Measurements from ENCODE around the gene DHDH. TPM values are rescaled to one million over a fixed set of nuclear protein-coding genes. Genes with fewer than 3 reads are reported as not detected.

Gene DHDH
- total RNA-seq, 1 donor from 2014 or later: 1.0 TPM

DNA sequence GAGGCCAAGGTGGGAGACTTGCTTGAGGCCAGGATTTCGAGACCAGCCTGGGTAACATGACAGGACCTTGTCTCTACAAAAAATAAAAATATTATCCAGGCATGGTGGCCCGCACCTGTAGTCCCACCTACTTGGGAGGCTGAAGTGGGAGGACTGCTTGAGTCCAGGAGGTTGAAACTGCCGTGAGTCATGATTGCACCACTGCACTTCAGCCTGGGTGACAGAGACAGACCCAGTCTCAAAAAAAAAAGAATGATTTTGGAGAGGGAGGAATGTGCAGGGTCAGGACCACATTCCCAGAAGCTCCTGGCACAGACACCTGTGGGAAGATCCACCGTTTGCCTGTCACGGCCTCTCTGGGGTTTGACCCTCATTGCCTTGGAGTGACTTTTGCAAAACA lies 11.9 kb downstream of the DHDH start:
- no peaks in the 10 kb centered on the region for H3K27me3 ChIP-seq (ENCODE audit: control insufficient read depth, insufficient read depth, low read length)
- no peak overlapping the region for H3K4me3 ChIP-seq (ENCODE audit: low read depth, low read length)
- TF ChIP-seq, protein P1, sequence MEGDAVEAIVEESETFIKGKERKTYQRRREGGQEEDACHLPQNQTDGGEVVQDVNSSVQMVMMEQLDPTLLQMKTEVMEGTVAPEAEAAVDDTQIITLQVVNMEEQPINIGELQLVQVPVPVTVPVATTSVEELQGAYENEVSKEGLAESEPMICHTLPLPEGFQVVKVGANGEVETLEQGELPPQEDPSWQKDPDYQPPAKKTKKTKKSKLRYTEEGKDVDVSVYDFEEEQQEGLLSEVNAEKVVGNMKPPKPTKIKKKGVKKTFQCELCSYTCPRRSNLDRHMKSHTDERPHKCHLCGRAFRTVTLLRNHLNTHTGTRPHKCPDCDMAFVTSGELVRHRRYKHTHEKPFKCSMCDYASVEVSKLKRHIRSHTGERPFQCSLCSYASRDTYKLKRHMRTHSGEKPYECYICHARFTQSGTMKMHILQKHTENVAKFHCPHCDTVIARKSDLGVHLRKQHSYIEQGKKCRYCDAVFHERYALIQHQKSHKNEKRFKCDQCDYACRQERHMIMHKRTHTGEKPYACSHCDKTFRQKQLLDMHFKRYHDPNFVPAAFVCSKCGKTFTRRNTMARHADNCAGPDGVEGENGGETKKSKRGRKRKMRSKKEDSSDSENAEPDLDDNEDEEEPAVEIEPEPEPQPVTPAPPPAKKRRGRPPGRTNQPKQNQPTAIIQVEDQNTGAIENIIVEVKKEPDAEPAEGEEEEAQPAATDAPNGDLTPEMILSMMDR (IDR thresholded peaks at IDR 0.05; ENCODE audit: insufficient read depth, low read length, poor library complexity, severe bottlenecking): no peak
- no peak for DNase-seq (ENCODE audit: low read depth)
- H3K36me3 ChIP-seq (ENCODE audit: control insufficient read depth, insufficient read depth, low read length): no peaks in the 10 kb centered on the region

DNA sequence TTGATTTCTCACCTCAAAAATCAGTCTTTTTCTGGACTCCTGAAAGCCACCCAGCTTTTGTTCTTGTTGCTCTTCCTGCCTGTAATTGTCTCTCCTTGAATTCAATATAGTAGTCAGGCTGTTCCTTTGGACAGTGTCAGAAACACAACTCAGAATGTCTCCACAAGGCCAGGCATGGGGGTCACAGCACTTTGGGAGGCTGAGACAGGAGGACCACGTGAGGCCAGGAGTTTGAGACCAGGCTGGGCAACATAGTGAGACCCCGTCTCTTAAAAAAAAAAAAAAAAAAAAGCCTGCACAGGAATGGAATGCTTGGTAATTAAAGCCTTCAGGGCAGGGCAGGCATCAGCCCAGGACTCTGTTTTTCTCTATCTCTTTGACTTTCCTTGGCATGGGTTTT lies 12.3 kb downstream of the DHDH start:
- H3K27me3 ChIP-seq (ENCODE audit: control insufficient read depth, insufficient read depth, low read length): no peaks in the 10 kb centered on the region
- TF ChIP-seq, protein P1 (IDR thresholded peaks at IDR 0.05; ENCODE audit: insufficient read depth, low read length, poor library complexity, severe bottlenecking): no peak
- no peak for DNase-seq (ENCODE audit: low read depth)
- no peak overlapping the region for H3K4me3 ChIP-seq (ENCODE audit: low read depth, low read length)
- no peaks in the 10 kb centered on the region for H3K36me3 ChIP-seq (ENCODE audit: control insufficient read depth, insufficient read depth, low read length)

DNA sequence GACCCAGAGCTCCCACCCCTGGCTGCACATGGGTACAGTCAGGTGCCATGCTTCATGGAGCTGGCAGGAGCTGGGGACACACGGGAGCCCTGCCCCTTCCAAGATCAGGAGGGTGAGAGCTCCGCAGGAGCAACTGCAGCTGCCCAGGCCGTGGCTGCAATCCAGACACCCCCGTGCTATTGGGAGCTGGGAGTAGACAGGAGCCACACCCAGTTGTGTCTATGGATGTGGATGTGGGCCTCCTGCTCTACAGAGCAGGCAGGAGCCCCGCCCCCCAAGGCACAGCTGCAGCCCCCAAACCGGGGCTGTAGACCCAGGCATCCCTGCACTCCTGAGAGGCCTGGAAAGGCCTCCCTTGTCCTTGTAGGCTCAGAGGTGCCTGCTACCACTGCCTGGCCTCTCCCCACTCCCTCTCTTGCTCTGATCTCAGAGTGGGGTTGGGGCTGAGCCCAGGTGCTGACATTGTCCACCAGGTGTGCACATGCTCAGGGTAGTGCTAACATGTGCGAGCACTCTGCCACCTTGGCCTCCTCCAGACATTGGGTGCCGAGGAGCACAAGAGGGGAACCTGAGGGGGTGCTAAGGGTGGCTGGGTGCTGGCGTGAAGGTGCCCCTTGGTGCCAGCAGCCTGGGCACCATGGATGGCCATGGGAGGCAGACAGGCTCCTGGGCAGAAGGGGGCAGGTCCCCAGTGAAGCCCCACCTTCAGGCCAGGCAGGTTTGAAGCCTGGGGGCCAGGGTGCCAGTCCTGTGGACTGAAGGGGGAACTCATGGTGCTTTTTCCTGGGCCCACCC lies 13.2 kb downstream of the DHDH start:
- no peaks in the 10 kb centered on the region for H3K27me3 ChIP-seq (ENCODE audit: control insufficient read depth, insufficient read depth, low read length)
- no peak overlapping the region for H3K4me3 ChIP-seq (ENCODE audit: low read depth, low read length)
- TF ChIP-seq, protein P1 (IDR thresholded peaks at IDR 0.05; ENCODE audit: insufficient read depth, low read length, poor library complexity, severe bottlenecking): no peak
- H3K36me3 ChIP-seq (ENCODE audit: control insufficient read depth, insufficient read depth, low read length): no peaks in the 10 kb centered on the region
- no peak for DNase-seq (ENCODE audit: low read depth)

DNA sequence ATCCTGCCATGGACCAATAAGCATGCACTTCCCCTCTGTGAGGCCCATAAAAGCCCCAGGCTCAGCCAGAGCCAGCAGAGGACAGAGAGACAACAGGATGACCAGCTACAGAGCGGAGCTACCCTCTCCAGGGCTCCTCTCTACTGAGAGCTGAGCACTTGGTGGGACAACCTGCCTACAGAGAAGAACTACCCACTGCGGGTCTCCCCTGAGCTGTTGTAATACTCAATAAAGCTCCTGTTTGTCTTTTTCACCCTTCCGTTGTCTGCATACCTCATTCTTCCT lies 13.7 kb downstream of the DHDH start:
- no peaks in the 10 kb centered on the region for H3K27me3 ChIP-seq (ENCODE audit: control insufficient read depth, insufficient read depth, low read length)
- no peak for DNase-seq (ENCODE audit: low read depth)
- H3K36me3 ChIP-seq (ENCODE audit: control insufficient read depth, insufficient read depth, low read length): no peaks in the 10 kb centered on the region
- no peak overlapping the region for H3K4me3 ChIP-seq (ENCODE audit: low read depth, low read length)
- TF ChIP-seq, protein P1 (IDR thresholded peaks at IDR 0.05; ENCODE audit: insufficient read depth, low read length, poor library complexity, severe bottlenecking): no peak

DNA sequence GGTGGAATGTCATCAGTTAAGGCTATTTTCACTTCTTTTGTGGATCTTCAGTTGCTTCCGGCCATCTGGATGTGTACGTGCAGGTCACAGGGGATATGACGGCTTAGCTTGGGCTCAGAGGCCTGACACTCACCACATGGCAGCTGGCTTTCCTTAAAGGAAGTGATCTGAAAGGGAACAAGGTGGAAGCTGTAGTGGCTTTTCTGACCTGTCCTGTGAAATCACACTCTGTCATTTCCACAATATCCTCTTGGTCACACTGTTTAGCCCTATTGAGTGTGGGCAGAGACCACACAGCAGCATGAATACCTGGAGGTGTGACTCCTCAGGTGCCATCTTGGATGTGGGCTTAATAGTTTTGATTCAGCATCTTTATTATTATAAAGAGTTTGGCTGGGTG lies 16.7 kb downstream of the DHDH start:
- no peaks in the 10 kb centered on the region for H3K27me3 ChIP-seq (ENCODE audit: control insufficient read depth, insufficient read depth, low read length)
- TF ChIP-seq, protein P1 (IDR thresholded peaks at IDR 0.05; ENCODE audit: insufficient read depth, low read length, poor library complexity, severe bottlenecking): no peak
- H3K36me3 ChIP-seq (ENCODE audit: control insufficient read depth, insufficient read depth, low read length): no peaks in the 10 kb centered on the region
- H3K4me3 ChIP-seq (ENCODE audit: low read depth, low read length): no peak overlapping the region
- no peak for DNase-seq (ENCODE audit: low read depth)

Measured in kidney epithelial cell (primary cell).